ENCODE results near the gene RGPD8. TPM values are rescaled to one million over a fixed set of nuclear protein-coding genes. Genes with fewer than 3 reads are reported as not detected.

Gene RGPD8
- total and polyA plus RNA-seq, 2 of the 8 experiments (the other 6 are each of a cell fraction or from before 2014, with no cell fraction given), result 0.51 to 8.2 TPM

- H2BK12ac ChIP-seq (ENCODE audit: low read depth, low read length), result no peak overlapping the region
- no peak overlapping the region for H3K27ac ChIP-seq (ENCODE audit: low read depth, low read length)
- H4K8ac ChIP-seq (ENCODE audit: extremely low read depth, insufficient read depth, low read length), result no peak overlapping the region
- no peak overlapping the region for H3K4ac ChIP-seq (replicated peaks; ENCODE audit: insufficient read length, low read depth, low read length)
- H3K23ac ChIP-seq (ENCODE audit: insufficient read length), result no peak overlapping the region
- H2BK20ac ChIP-seq (ENCODE audit: low read length), result no peak overlapping the region
- H3K56ac ChIP-seq (replicated peaks; ENCODE audit: insufficient read length, low read depth, low read length), result no peak overlapping the region
- no peaks in the 10 kb centered on the region for H3K36me3 ChIP-seq (ENCODE audit: control insufficient read depth in 2 of 4, insufficient read depth in 4 of 4, low read length in 3 of 4)
- no peak overlapping the region for H4K5ac ChIP-seq (ENCODE audit: insufficient read length, low read depth, low read length)
- no peak for DNase-seq (ENCODE audit: low read depth in 1 of 2, low spot score in 2 of 2)
- no peak overlapping the region for H3K14ac ChIP-seq (ENCODE audit: insufficient read length)
- H3K27me3 ChIP-seq (replicated peaks in 1 of 4; ENCODE audit: control insufficient read depth in 3 of 4, extremely low read depth in 1 of 4, insufficient read depth in 3 of 4, low read length in 3 of 4), result no peaks in the 10 kb centered on the region; a peak in 1 of 7 replicates
- no peaks in the 10 kb centered on the region for H3K79me2 ChIP-seq (ENCODE audit: control insufficient read depth in 1 of 2, insufficient read depth in 2 of 2, low read length in 2 of 2)
- ChIA-PET CTCF (ENCODE audit: partially characterized antibody) (interaction anchor here (1.2 to 1.9 kb wide), 3 partner anchors 9 to 16 kb away, joined by 3 to 6 read pairs (median 3); no protein-coding TSS in a partner anchor), POLR2A (ENCODE audit: partially characterized antibody) (no interaction called here)
- H3K18ac ChIP-seq (ENCODE audit: extremely low read depth, low read length), result no peak overlapping the region
- no peak overlapping the region for H2BK5ac ChIP-seq (ENCODE audit: low read depth, low read length)
- H3K4me1 ChIP-seq (replicated peaks in 1 of 4; ENCODE audit: control insufficient read depth in 3 of 4, insufficient read depth in 4 of 4, low read length in 3 of 4), result no peaks in the 10 kb centered on the region
- no peak overlapping the region for H2AFZ ChIP-seq (ENCODE audit: low read length)
- 85% methylated on average over 1 of the region's 1 CpG; no CpG with 5 or more reads in 1 of the 2 experiments for WGBS, 2 experiments (ENCODE audit: extremely low coverage in 1 of 2, insufficient coverage in 1 of 2, insufficient read length in 1 of 2, insufficient replicate concordance in 2 of 2, low coverage in 1 of 2, low lambda C conversion rate in 2 of 2, missing lambda C conversion rate in 1 of 2)
- no peaks in the 10 kb centered on the region for H4K20me1 ChIP-seq (replicated peaks in 1 of 2; ENCODE audit: control insufficient read depth in 1 of 2, insufficient read depth in 2 of 2, low read length in 2 of 2)
- H2AK5ac ChIP-seq (ENCODE audit: low read depth, low read length), result no peak overlapping the region
- no peak for FAIRE-seq
- no peaks in the 10 kb centered on the region for H3K23me2 ChIP-seq (ENCODE audit: low read depth, low read length)
- no peaks in the 10 kb centered on the region for H3K79me1 ChIP-seq (ENCODE audit: low read depth, low read length)
- no peak overlapping the region for H3K4me2 ChIP-seq (ENCODE audit: insufficient read depth in 1 of 2, low read depth in 2 of 2, low read length in 2 of 2)
- no peak overlapping the region for H2BK15ac ChIP-seq (ENCODE audit: low read length)
- no peaks in the 10 kb centered on the region for H3K9me3 ChIP-seq (ENCODE audit: insufficient read depth in 2 of 2, low read depth in 1 of 2, low read length in 1 of 2)
- no peak overlapping the region for H4K91ac ChIP-seq (replicated peaks; ENCODE audit: insufficient read length, low read length)
- H2BK120ac ChIP-seq (replicated peaks; ENCODE audit: low read depth, low read length), result no peak overlapping the region
- no peak overlapping the region for H3K9ac ChIP-seq (replicated peaks in 1 of 4; ENCODE audit: extremely low read depth in 1 of 4, low read depth in 3 of 4, low read length in 3 of 4)
- no peak overlapping the region for H3K4me3 ChIP-seq (ENCODE audit: extremely low read depth in 1 of 4, insufficient read depth in 2 of 4, low read depth in 3 of 4, low read length in 4 of 4)
- TF ChIP-seq POLR2A (IDR thresholded peaks at IDR 0.05; ENCODE audit: control extremely low read depth in 1 of 2, low read depth in 2 of 2, low read length in 2 of 2) (no peak), POU5F1 (IDR thresholded peaks at IDR 0.05; ENCODE audit: low read depth, low read length) (no peak), RFX5 (IDR thresholded peaks at IDR 0.05; ENCODE audit: borderline replicate concordance, low read depth, low read length) (no peak), JUN (IDR thresholded peaks at IDR 0.05; ENCODE audit: low read depth, low read length) (no peak), HDAC6 (IDR thresholded peaks at IDR 0.05; ENCODE audit: low read depth, low read length) (no peak), EZH2 (IDR thresholded peaks at IDR 0.05; ENCODE audit: low read depth, low read length, severe bottlenecking) (no peak), BCL11A (IDR thresholded peaks at IDR 0.05; ENCODE audit: low read depth in 2 of 2, low read length in 2 of 2) (no peak), MAFK (IDR thresholded peaks at IDR 0.05; ENCODE audit: low read depth, low read length) (no peak), PHF8 (conservative IDR thresholded peaks at IDR 0.05; ENCODE audit: low read depth, low read length) (no peak), CHD2 (IDR thresholded peaks at IDR 0.05; ENCODE audit: low read length) (no peak), SIRT6 (IDR thresholded peaks at IDR 0.05; ENCODE audit: low read length) (no peak), SP2 (IDR thresholded peaks at IDR 0.05; ENCODE audit: low read length) (no peak), ASH2L (IDR thresholded peaks at IDR 0.05; ENCODE audit: low read length) (no peak), SIN3A (conservative IDR thresholded peaks at IDR 0.05 in 1 of 2, IDR thresholded peaks at IDR 0.05 in 1 of 2; ENCODE audit: low read depth in 1 of 2, low read length in 2 of 2) (no peak), TBP (IDR thresholded peaks at IDR 0.05; ENCODE audit: low read depth, low read length) (no peak), ATF3 (IDR thresholded peaks at IDR 0.05; ENCODE audit: insufficient read depth, low read depth, low read length) (no peak)
Measured at GRCh38 chr2:112451317-112451716, 17.9 kb upstream of the RGPD8 start.

Data from H1 (cell line).